Testis (tissue), 2 donors: ENCODE results near the gene IL1RAP.
"Not testable (repeated sequence)": the region's sequence is repeated elsewhere in the genome, so short reads cannot be mapped to it uniquely, and the experiment has no call there.

ENCODE experiments used
- POLR2A ChIP-seq: fragments of 450-650 bp; IDR thresholded peaks from one replicate; pipeline ENCODE4 v1.6.1; 2017; ENCODE audit warnings: antibody characterized with exemption, mild to moderate bottlenecking, moderate library complexity
- TF ChIP-seq, protein P1 (sequence below), 3 experiments: fragments of 450-650 bp in 2 of 3; fragments of 200-600 bp in 1 of 3; sonication (generic) in 1 of 3; IDR thresholded peaks; one replicate each; pipeline ENCODE4 v1.5.1; 2016 to 2019; ENCODE audit warnings: antibody characterized with exemption in 3 of 3, mild to moderate bottlenecking in 2 of 3, moderate library complexity in 1 of 3

GRCh38 chr3:190518531-190518930 lies 4.6 kb downstream of the IL1RAP start:
- TF ChIP-seq POLR2A = not testable (repeated sequence)
- TF ChIP-seq, protein P1, sequence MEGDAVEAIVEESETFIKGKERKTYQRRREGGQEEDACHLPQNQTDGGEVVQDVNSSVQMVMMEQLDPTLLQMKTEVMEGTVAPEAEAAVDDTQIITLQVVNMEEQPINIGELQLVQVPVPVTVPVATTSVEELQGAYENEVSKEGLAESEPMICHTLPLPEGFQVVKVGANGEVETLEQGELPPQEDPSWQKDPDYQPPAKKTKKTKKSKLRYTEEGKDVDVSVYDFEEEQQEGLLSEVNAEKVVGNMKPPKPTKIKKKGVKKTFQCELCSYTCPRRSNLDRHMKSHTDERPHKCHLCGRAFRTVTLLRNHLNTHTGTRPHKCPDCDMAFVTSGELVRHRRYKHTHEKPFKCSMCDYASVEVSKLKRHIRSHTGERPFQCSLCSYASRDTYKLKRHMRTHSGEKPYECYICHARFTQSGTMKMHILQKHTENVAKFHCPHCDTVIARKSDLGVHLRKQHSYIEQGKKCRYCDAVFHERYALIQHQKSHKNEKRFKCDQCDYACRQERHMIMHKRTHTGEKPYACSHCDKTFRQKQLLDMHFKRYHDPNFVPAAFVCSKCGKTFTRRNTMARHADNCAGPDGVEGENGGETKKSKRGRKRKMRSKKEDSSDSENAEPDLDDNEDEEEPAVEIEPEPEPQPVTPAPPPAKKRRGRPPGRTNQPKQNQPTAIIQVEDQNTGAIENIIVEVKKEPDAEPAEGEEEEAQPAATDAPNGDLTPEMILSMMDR (IDR thresholded peaks at IDR 0.05) = not testable (repeated sequence)
